Measurements from ENCODE around the gene RABGEF1.
A peak's percentile ranks its signal among the peaks of the same experiment; 100 is the strongest.

DNA sequence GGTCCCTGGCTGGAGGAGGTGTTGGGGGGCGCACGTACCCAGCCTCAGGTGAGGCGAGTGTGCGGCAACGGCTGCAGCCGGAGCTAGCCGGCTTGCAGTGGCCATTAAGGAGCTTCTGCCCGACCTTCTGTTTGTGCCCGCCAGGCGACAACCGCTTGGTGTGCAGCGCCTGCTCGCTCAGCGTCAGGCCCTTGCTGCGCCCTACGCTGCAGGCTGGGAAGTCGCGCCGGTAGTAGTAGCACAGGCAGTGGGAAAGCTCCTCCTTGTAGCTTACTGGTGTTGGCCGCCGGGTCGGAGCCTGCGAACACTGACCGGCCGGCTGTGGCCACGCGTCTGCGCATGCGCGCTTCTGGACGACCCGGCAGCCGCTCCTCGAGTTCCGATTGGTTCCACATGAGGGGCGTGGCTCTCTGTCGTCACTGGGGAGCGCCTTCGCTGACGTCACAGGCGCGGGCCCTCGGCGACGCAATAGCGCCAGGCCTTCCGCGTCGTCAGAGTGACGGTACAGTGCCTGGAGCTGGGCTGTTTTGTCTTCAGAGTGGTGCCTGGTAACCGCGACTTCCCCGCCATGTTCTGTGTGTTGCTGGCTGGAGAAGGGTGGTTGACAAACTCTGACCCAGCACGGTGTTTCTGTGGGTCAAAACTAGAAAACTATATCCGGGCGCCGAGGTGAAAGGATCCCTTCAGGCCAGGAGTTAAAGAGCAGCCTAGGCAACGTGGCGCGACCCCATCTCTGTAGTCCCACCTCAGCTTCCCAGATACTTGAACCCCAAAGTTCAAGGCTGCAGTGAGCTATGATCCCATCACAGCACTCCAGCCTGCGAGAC, 104.2 kb downstream of the RABGEF1 start:
- TF ChIP-seq, protein P1, sequence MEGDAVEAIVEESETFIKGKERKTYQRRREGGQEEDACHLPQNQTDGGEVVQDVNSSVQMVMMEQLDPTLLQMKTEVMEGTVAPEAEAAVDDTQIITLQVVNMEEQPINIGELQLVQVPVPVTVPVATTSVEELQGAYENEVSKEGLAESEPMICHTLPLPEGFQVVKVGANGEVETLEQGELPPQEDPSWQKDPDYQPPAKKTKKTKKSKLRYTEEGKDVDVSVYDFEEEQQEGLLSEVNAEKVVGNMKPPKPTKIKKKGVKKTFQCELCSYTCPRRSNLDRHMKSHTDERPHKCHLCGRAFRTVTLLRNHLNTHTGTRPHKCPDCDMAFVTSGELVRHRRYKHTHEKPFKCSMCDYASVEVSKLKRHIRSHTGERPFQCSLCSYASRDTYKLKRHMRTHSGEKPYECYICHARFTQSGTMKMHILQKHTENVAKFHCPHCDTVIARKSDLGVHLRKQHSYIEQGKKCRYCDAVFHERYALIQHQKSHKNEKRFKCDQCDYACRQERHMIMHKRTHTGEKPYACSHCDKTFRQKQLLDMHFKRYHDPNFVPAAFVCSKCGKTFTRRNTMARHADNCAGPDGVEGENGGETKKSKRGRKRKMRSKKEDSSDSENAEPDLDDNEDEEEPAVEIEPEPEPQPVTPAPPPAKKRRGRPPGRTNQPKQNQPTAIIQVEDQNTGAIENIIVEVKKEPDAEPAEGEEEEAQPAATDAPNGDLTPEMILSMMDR (IDR thresholded peaks at IDR 0.05): no peak; the same call in 1 of the 2 replicates
- TF ChIP-seq, protein P2, sequence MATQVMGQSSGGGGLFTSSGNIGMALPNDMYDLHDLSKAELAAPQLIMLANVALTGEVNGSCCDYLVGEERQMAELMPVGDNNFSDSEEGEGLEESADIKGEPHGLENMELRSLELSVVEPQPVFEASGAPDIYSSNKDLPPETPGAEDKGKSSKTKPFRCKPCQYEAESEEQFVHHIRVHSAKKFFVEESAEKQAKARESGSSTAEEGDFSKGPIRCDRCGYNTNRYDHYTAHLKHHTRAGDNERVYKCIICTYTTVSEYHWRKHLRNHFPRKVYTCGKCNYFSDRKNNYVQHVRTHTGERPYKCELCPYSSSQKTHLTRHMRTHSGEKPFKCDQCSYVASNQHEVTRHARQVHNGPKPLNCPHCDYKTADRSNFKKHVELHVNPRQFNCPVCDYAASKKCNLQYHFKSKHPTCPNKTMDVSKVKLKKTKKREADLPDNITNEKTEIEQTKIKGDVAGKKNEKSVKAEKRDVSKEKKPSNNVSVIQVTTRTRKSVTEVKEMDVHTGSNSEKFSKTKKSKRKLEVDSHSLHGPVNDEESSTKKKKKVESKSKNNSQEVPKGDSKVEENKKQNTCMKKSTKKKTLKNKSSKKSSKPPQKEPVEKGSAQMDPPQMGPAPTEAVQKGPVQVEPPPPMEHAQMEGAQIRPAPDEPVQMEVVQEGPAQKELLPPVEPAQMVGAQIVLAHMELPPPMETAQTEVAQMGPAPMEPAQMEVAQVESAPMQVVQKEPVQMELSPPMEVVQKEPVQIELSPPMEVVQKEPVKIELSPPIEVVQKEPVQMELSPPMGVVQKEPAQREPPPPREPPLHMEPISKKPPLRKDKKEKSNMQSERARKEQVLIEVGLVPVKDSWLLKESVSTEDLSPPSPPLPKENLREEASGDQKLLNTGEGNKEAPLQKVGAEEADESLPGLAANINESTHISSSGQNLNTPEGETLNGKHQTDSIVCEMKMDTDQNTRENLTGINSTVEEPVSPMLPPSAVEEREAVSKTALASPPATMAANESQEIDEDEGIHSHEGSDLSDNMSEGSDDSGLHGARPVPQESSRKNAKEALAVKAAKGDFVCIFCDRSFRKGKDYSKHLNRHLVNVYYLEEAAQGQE (IDR thresholded peaks at IDR 0.05; ENCODE audit: low read depth, low read length): no peak; the same call in 1 of the 2 replicates
- TF ChIP-seq EZH2phosphoT487 (IDR thresholded peaks at IDR 0.05; ENCODE audit: borderline replicate concordance, low read depth) (no peak), FOSL2 (IDR thresholded peaks at IDR 0.05; ENCODE audit: borderline replicate concordance, low read depth) (no peak), NFIC (IDR thresholded peaks at IDR 0.05; ENCODE audit: borderline replicate concordance) (no peak), ELF1 (IDR thresholded peaks at IDR 0.05) (peak; percentile 99)
- TF ChIP-seq, protein P3, sequence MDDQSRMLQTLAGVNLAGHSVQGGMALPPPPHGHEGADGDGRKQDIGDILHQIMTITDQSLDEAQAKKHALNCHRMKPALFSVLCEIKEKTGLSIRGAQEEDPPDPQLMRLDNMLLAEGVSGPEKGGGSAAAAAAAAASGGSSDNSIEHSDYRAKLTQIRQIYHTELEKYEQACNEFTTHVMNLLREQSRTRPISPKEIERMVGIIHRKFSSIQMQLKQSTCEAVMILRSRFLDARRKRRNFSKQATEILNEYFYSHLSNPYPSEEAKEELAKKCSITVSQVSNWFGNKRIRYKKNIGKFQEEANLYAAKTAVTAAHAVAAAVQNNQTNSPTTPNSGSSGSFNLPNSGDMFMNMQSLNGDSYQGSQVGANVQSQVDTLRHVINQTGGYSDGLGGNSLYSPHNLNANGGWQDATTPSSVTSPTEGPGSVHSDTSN (IDR thresholded peaks at IDR 0.05): no peak
